Measurements from ENCODE around the gene SEPTIN8. TPM values are rescaled to one million over a fixed set of nuclear protein-coding genes. Genes with fewer than 3 reads are reported as not detected.
A peak's percentile ranks its signal among the peaks of the same experiment; 100 is the strongest.

SEPTIN8 gene
- total RNA-seq, 1 donor from 2014 or later, result 97.5 TPM

DNA sequence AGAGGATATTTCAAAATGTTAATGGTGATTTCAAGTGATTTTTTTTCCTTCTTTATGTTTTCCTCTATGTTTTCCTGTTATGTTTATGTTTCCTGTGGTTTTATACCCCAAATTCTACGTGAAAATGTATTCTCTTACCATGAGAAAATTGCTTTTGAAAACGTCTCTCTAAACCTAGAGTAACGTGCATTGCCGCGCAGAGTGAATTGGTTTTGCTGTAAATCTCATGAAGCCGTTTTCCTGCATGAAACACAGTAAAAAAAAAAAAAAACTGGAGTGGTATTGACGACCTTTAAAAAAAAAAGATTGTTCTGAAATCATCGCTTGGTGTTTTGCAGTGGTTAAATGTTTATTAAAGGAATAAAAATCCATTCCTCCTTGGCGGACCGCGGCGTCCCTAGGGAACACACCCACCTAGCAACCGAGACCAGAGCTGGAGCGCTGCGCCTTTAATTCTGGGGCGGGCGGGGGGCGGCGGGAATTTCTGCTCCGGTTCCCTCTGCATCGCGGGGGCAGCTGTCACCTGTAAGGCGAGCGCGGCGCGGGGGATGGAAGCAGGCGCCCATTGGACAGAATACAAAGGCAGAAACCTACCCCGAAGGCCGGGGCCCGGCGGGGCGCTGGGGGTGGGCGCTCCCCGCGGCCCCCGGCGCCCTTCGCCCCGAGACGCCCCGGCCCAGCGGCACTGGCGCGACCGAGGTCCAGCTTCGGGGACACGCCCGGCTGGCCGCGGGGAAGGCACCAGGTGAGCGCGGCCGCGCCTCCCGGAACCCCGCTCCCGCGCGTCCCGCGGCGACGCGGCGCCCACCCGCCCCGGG, 36.0 kb upstream of the SEPTIN8 start, which contains the start of gene SOWAHA:
Gene SOWAHA, plus strand, starts transcription at position 522 of the 818 bp plus-strand sequence. CDS start 320 bp downstream, outside the sequence.
- DNase-seq (ENCODE audit: low read depth) (no peak), FAIRE-seq (no peak)
- H3K36me3 ChIP-seq (ENCODE audit: insufficient read depth, low read length), result no peaks in the 10 kb centered on the region
- no peaks in the 10 kb centered on the region for H4K20me1 ChIP-seq (ENCODE audit: insufficient read depth, low read length)
- H2AFZ ChIP-seq (ENCODE audit: low read depth, low read length), result peak within 1 kb of the TSS; percentile 81
- Mint-ChIP-seq H3K4me1 (ENCODE audit: low read depth, unreplicated experiment) (peaks cover 2% of the 10 kb centered on the region), H3K9me3 (ENCODE audit: unreplicated experiment) (no peaks in the 10 kb centered on the region), H3K27me3 (ENCODE audit: low read depth, unreplicated experiment) (peaks cover 38% of the 10 kb centered on the region), H3K27ac (ENCODE audit: unreplicated experiment) (peak within 1 kb of the TSS; percentile 41), H3K36me3 (ENCODE audit: low read depth, unreplicated experiment) (no peaks in the 10 kb centered on the region), H3K4me3 (ENCODE audit: unreplicated experiment) (peak within 1 kb of the TSS; percentile 79)
- no peak within 1 kb of the TSS for H3K27ac ChIP-seq (ENCODE audit: low read depth, low read length)
- no peaks in the 10 kb centered on the region for H3K79me2 ChIP-seq (ENCODE audit: insufficient read depth, low read length)
- peaks cover 20% of the 10 kb centered on the region for H3K27me3 ChIP-seq (ENCODE audit: insufficient read depth, low read length)
- H3K9ac ChIP-seq (ENCODE audit: low read length), result no peak within 1 kb of the TSS
- TF ChIP-seq EZH2 (IDR thresholded peaks at IDR 0.05; ENCODE audit: insufficient read depth, low read length), result peak; percentile 11
- TF ChIP-seq, protein P1, sequence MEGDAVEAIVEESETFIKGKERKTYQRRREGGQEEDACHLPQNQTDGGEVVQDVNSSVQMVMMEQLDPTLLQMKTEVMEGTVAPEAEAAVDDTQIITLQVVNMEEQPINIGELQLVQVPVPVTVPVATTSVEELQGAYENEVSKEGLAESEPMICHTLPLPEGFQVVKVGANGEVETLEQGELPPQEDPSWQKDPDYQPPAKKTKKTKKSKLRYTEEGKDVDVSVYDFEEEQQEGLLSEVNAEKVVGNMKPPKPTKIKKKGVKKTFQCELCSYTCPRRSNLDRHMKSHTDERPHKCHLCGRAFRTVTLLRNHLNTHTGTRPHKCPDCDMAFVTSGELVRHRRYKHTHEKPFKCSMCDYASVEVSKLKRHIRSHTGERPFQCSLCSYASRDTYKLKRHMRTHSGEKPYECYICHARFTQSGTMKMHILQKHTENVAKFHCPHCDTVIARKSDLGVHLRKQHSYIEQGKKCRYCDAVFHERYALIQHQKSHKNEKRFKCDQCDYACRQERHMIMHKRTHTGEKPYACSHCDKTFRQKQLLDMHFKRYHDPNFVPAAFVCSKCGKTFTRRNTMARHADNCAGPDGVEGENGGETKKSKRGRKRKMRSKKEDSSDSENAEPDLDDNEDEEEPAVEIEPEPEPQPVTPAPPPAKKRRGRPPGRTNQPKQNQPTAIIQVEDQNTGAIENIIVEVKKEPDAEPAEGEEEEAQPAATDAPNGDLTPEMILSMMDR (IDR thresholded peaks at IDR 0.05; ENCODE audit: insufficient read depth, low read depth, low read length), result no peak
- peaks cover 4% of the 10 kb centered on the region for H3K4me1 ChIP-seq (ENCODE audit: insufficient read depth, low read length)
- no peak within 1 kb of the TSS for H3K4me3 ChIP-seq (ENCODE audit: insufficient read depth, low read depth, low read length)
- H3K4me2 ChIP-seq (ENCODE audit: low read length), result peak within 1 kb of the TSS; percentile 72
- H3K9me3 ChIP-seq (ENCODE audit: insufficient read depth, low read depth, low read length), result no peaks in the 10 kb centered on the region

DNA sequence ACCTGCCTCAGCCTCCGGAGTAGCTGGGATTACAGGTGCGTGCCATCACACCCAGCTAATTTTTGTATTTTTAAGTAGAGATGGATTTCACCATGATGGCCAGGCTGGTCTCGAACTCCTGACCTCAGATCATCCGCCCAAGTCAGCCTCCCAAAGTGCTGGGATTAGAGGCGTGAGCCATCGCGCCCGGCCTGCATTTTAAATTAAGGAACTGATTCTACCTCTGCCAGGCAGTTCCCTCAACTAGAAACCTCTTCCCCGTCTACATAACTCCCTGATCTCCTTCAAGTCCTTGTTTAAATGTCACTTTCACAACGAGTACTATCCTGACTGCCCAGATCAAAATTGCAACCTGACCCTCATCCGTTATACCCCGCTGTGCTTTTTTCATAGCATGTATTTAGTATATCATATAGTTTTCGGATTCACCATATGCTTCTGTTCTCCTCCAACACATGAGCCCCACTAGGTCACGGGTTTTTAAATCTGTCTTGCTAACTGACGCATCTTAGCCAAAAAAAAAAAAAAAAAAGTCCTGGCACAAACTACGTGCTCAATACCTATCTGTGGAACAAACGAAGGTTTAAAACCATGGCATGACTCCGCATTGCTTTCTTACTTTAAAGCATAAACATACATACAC, 35.2 kb upstream of the SEPTIN8 start:
- no peaks in the 10 kb centered on the region for H3K9me3 Mint-ChIP-seq (ENCODE audit: unreplicated experiment)
- H3K27me3 Mint-ChIP-seq (ENCODE audit: low read depth, unreplicated experiment), result peaks cover 36% of the 10 kb centered on the region
- no peak overlapping the region for H2AFZ ChIP-seq (ENCODE audit: low read depth, low read length)
- FAIRE-seq, result no peak
- H3K27me3 ChIP-seq (ENCODE audit: insufficient read depth, low read length), result peaks cover 20% of the 10 kb centered on the region
- H3K4me3 ChIP-seq (ENCODE audit: insufficient read depth, low read depth, low read length), result no peak overlapping the region
- no peaks in the 10 kb centered on the region for H3K9me3 ChIP-seq (ENCODE audit: insufficient read depth, low read depth, low read length)
- H3K27ac ChIP-seq (ENCODE audit: low read depth, low read length), result no peak overlapping the region
- peak; percentile 7 for TF ChIP-seq EZH2 (IDR thresholded peaks at IDR 0.05; ENCODE audit: insufficient read depth, low read length)
- TF ChIP-seq, protein P1 (IDR thresholded peaks at IDR 0.05; ENCODE audit: insufficient read depth, low read depth, low read length), result no peak
- H3K27ac Mint-ChIP-seq (ENCODE audit: unreplicated experiment), result no peak overlapping the region
- H3K36me3 ChIP-seq (ENCODE audit: insufficient read depth, low read length), result no peaks in the 10 kb centered on the region
- peaks cover 6% of the 10 kb centered on the region for H3K4me1 ChIP-seq (ENCODE audit: insufficient read depth, low read length)
- no peak for DNase-seq (ENCODE audit: low read depth)
- H3K9ac ChIP-seq (ENCODE audit: low read length), result no peak overlapping the region
- H3K36me3 Mint-ChIP-seq (ENCODE audit: low read depth, unreplicated experiment), result no peaks in the 10 kb centered on the region
- peaks cover 5% of the 10 kb centered on the region for H3K4me1 Mint-ChIP-seq (ENCODE audit: low read depth, unreplicated experiment)
- no peaks in the 10 kb centered on the region for H4K20me1 ChIP-seq (ENCODE audit: insufficient read depth, low read length)
- H3K4me3 Mint-ChIP-seq (ENCODE audit: unreplicated experiment), result no peak overlapping the region
- H3K79me2 ChIP-seq (ENCODE audit: insufficient read depth, low read length), result no peaks in the 10 kb centered on the region
- H3K4me2 ChIP-seq (ENCODE audit: low read length), result no peak overlapping the region
